Measurements from ENCODE around the gene ANAPC5.
"Not testable (repeated sequence)": the region's sequence is repeated elsewhere in the genome, so short reads cannot be mapped to it uniquely, and the experiment has no call there.

Gene ANAPC5

DNA sequence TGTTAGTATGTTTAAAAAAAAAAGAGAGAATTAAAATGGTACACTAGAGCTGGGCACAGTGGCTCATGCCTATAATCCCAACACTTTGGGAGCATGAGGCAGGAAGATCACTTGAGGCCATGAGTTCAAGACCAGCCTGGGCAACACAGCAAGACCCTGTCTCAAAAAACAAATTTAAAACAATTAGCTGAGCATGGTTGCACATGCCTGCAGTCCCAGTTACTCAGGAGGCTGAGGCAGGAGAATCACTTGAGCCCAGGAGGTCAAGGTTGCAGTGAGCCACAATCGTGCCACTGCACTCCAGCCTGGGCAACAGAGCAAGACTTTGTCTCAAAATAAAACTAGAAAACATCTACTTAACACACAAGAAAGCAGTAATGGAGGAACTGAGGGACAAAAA, 42.0 kb downstream of the ANAPC5 start:
- not testable (repeated sequence) for DNase-seq

DNA sequence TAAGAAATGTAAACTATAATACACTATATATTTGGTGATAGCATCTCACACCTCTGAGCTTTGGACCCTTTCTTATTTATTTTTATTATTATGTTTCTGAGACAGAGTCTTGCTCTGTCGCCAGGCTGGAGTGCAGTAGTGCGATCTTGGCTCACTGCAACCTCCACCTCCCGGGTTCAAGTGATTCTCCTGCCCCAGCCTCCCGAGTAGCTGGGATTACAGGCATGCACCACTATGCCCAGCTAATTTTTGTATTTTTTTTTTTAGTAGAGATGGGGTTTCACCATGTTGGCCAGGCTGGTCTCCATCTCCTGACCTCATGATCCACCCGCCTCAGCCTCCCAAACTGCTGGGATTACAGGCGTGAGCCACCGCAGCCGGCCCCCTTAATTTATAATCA, 44.8 kb downstream of the ANAPC5 start:
- DNase-seq = not testable (repeated sequence)

DNA sequence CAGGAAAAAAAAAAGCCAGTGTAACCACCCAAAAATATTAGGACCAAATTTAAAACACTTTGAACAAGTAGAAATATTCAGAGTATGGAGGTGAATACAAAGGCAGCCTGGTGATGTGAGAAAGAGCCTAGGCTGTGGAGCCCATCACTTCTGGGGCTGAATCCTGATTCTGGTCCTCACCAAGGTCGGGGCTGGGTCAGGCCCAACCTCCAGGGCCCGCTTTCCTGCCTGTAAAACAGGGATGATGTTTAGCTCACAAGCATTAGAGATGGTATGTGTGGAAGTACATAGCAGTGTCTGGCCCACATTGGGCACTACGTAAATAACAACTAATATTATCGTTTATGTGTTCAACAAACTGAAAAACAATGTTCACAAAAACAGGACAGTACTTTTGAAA, 47.9 kb downstream of the ANAPC5 start:
- DNase-seq = no peak

DNA sequence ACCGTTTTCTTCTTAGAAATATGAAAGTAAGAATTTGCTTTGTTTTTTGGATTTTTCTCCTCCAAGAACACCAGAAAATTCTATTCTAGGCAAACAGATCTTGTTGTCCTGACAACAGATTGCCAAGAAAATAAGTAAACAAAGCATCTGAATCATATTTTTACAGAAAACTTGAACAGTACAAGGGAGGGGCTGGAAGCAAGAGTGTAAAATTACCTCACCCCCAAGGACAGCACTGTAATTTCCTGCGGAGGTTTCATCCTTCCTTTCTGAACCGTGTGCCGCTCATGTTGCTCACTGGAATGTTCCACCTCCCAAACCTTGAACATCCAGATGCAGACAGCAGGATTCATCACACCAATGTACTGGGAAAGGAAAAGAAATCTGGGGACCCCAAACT, 50.3 kb downstream of the ANAPC5 start:
- no peak for DNase-seq

DNA sequence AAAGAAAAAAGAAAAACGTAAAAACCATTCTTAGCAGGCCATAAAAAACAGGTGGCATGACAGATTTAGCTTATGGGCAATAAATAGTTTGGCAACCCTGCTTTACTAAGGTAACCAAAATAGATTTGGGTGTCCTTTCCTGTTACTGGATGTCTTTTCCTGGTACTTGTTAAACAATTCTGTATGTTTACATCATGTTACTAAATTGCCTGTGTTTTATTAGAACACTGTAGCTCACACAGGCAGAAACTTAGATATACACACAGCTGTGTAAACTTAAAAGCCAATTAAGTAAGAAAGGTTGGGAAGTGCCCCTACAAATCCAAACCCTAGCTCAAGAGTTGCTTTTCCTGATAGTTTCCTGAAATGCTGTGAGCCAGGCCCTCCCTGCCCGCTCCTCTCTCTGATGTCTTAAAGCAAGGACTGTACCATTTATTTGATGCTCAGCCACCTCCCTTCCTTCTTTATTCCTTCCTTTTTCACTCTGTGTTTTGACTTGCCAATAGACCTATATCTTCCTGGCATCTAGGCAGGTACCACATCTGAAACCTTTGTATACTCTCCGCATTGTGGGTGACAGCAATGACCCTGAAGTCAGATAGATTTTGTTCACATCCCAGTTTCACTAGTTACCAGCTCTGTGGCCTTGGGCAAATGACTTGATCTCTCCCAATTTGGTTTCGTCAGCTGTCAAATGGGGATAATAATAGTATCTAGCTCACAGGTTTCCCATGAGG, 52.0 kb downstream of the ANAPC5 start:
- no peak for DNase-seq

DNA sequence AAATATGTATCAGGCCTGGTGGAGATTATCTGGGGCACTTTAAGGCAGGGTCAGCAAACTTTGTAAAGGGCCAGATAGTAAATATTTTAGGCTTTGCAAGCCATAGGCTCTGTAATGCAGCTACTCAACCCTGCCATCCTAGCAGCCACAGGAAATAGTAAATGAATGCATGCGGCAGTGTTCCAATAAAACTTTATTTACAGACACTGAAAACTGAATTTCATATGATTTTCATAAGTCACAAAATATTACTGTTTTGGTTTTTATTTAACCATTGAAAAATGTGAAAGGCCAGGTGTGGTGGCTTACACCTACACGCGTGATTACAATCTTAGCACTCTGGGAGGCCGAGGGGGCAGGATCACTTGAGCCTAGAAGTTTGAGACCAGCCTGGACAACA, 52.5 kb downstream of the ANAPC5 start:
- no peak for DNase-seq

DNA sequence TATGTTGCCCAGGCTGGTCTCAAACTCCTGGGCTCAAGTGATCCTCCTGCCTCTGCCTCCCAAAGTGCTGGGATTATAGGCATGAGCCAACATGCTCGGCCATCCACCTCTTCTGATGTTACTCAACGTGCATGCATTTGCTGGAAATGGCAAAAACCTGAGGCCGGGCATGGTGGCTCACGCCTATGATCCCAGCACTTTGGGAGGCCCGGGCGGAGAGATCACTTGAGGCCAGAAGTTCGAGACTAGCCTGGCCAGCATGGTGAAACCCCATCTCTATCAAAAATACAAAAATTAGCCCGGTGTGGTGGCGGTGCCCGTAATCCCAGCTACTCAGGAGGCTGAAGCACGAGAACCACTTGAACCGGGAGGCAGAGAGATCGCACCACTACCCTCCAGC, 53.8 kb downstream of the ANAPC5 start:
- DNase-seq = not testable (repeated sequence)

DNA sequence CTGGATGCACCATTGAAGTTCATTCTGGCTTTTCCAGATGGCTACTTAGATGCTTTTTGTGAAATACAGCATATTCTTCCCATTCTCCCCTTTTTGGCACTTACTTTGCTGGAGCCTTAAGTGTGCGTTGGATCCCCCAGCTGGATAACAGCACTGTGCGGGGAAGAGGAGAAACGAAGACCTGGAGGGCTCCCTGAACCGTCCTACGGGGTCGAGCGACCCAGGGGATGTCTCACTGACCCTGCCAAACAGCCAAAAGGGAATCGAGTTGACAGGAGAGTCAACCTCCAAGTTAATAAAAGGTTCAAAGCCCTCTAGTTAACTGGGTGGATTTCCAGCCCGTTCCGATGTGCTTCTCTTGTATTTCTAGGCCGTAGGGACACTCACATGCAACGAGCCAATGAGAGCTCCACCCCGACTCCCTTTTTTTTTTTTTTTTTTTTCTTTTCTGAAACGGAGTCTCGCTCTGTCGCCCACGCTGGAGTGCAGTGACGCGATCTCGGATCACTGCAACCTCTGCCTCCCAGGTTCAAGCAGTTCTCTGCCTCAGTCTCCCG, 54.7 kb downstream of the ANAPC5 start:
- no peak for DNase-seq

DNA sequence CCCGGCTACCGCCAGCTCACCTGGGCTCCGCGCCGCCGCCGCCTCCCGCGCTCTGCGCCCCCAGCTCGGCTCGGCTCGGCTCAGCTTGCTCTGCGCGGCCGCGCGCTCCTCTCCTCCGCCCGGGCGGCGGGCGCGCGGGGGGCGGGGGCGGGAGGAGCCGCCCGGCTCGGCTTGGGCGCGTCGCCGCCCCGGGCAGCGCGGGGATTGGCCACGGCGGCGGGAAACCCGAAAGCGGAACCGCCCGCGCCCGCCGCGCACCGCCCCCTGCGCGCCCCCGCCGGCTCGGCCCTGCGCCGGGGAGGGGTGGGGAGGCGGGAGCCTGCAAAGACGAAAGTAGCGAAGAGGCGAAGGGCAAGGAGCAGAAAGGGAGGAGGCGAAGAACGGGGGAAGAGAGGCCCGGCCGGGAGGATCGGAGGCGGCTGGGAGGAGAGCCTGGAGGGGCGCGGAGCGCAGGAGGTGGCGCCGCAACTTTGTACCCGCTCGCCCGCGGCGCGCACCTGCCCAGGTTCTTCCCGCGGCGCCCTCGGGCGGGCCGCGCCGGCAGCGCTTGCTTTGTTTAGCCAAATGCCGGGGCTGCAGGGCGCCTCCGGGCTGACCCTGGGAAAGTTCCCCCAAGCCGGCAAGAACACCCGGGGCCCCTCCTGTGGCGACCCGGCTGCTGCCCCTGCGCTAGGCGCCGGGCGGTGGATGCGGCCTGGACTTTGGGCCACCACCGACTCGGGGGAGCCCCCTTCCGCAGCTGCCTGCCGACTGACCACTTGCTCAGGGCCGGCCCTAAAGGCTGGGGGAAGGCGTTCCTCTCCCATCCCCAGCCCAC, 55.4 kb downstream of the ANAPC5 start, which contains the start of gene CAMKK2:
CAMKK2 (minus strand) TSS at position 92 of the 817 bp plus-strand sequence. CDS start 22,183 bp downstream, outside the sequence.
- peak; percentile 29 for DNase-seq

DNA sequence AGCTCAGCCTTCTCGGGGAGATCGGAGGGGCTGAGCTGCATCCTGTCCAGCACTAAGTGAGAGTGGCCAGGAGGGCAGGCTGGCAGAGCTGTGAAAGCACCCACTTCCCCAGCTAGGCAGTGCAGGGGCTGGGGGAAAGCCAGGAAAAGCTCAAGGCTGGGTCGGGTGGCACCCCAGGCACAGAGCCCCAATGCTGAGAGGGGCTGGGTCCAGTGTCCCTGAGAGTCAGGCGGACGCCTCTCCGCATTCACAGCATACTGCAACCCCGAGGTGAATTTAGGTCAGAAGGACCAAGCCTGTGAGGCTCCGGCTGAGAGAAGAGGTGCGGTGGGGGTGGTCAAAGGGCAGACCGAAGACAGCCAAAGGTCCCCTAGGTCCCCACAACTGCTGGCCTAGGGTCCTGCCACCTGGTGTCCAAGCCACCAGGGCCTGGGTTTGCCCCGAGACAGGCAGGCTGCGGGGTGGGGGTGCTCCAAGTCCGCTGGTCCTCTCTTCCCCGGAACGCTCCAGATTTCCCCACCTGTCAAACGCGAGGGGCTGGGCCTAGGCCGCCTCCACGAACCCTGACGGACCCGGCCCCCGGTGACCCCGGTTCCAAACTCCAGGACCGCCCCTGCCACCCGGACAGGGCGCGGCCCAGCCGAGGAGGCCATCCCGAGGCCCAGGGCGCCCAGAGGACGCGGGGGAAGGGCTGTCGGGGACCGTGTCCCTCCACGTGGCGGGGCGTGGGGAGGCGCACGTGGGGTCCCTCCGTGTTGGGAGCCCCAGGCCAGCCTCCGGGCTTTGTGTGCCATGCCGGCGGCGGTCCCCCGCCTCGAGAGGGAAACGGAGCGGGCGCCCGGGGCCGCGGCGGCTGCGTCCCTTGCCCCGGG, 56.2 kb downstream of the ANAPC5 start:
- DNase-seq = no peak

DNA sequence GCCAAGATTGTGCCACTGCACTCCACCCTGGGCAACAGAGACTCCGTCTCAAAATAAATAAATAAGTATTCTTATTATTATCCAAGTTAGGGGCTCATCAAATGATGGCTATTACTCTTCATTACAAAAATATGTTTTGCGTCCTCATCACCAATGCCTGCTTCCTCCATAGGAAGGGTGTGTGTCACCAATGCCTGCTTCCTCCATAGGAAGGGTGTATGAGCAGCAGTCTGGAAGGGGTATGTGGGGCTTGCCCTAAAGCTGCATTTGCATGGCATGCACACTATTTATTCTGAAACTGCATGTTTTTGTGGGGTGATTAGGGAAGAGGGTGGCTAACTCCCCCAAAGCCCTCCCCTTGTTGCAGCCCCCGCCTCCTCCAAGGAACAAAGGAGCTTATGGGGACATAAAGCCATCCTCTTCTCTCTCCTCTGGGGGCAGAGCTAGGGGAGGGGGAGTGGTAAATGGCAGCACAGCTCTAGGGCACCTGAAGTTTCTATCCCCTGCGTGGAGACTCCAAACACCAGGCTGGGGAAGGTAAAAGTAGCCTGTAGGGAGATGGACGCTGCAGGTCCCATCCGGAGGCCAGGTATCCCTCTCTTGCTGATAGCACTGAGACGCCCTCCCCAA, 57.0 kb downstream of the ANAPC5 start:
- DNase-seq = no peak

DNA sequence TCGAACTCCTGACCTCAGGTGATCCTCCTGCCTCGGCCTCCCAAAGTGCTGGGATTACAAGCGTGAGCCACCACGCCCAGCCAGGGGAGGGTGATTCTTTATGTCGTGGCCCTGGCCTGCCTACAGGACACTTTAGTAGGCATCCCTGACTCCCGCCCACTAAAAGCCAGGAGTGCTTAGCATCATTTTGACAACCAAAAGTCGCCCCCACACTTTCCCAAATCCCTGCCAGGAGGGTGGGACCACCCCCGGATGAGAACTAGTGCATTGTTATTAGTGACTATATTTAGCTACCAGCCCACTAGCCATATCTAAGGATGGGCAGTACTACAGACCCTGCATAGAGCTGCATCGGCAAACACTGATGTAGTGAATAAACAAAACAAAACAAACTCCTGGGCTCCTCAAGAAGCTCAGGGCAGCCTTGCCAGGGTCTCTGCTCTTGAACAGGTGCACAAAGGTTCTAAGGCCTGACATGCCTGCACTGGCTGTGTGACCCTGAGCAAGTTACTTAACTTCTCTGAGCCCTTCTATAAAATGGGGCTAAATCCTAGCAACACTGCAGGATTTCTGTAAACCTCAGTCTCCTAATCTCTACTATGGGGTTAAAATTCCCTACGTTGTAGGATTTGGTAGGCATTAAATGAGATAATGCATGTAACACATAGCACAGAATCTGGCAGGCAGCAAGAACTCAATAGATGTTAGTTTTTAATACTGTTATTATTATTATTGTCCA, 57.9 kb downstream of the ANAPC5 start:
- no peak for DNase-seq

DNA sequence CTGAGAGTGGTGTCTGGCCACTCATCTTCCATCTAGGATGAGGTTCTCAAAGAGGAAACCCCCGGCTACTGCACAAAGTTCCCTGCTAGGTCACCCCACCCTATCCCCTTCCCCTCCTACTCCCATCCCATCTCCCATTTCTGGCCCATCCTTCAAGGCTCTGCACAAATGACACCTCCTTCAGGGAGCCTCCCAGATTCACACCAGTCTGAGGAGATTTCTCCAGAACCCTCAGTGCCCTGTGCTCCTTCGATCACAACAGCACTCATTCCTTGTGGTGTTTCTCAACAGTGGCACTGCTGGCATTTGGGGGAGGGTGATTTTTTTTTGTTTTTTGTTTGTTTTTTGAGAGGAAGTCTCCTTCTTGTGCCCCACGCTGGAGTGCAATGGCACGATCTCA, 58.6 kb downstream of the ANAPC5 start:
- DNase-seq = no peak

DNA sequence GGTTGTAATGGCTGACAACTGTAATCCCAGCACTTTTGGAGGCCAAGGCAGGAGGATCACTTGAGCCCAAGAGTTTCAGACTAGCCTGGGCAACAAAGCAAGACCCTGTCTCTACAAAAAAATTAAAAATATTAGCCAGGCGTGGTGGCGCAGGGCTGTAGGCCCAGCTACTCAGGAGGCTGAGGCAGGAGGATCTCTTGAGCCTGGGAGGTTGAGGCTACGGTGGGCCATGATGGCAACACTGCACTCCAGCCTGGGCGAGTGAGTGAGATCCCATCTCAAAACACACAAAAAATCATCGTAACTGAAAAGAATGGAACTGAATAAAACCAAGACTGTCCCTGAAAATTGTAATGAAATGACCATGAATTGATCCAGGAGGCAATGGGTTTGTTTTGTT, 61.8 kb downstream of the ANAPC5 start:
- DNase-seq = no peak

DNA sequence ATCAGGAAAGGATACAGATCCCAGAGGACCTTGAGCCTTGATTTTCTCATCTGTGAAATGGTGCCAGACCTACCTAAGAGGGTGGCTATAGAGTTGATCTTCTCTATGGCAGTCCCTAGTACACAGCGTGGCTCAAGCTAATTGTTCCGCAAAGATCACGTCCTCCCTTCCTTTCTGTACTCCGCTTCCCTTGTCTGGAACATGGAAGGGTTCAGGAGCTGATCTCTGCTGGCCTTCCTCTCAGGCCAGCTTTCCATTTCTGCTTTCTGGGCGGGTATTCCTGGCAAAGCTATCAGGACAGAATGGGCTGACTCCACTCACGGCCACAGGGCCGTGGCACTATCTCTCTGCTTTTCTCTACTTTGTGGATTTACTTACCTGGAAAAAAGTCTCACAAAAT, 62.2 kb downstream of the ANAPC5 start:
- no peak for DNase-seq

DNA sequence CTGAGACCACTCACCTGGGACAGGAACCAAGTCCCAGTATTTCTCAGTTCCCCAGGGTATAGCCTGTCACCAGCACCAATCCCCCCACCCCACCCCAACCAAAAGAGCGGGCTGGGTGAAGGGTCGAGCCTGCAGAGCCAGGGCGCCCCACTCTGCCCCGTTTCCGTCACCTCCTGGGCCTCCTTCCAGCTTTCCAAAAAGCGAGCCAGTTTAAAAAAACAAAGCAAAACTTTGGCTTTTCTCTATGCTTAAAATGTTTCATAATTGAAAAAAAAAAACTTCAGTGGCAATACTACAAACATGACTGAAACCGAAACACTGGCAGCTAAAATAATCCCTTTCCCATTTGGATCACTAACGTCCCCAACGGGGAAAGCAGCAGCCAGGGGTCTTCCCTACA, 63.2 kb downstream of the ANAPC5 start:
- no peak for DNase-seq

DNA sequence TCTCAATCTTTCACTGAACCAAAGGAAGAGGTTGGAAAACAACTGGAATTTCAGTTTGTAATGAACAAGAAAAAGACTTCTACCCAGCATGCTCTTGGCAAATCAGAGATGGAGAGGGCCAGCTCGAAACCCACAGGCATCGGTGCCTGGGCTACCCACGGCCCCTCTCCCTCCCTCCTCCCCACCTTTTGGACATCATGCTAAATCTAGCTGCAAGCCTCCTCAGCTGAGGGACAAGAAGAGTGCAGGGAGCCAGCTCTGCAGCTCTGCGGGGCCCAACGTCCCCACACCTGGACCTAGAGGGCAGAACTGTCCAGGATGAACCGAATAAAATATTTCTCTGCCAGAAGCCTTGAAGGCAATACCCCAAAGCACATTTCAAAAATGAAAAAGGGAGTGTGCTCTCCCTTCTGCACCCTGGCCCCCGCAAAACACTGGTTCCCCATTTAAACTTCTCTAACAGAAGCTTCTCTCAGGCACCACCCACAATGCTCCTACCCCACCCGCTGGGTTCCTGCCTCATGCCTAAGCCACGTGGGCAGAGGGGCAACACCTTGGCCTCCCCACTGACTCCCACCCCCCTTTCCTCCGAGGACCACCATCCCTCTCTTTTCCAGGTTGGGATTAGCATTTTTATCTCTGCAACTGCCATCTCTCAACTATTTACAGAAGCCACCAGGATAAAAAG, 63.9 kb downstream of the ANAPC5 start:
- DNase-seq = no peak

DNA sequence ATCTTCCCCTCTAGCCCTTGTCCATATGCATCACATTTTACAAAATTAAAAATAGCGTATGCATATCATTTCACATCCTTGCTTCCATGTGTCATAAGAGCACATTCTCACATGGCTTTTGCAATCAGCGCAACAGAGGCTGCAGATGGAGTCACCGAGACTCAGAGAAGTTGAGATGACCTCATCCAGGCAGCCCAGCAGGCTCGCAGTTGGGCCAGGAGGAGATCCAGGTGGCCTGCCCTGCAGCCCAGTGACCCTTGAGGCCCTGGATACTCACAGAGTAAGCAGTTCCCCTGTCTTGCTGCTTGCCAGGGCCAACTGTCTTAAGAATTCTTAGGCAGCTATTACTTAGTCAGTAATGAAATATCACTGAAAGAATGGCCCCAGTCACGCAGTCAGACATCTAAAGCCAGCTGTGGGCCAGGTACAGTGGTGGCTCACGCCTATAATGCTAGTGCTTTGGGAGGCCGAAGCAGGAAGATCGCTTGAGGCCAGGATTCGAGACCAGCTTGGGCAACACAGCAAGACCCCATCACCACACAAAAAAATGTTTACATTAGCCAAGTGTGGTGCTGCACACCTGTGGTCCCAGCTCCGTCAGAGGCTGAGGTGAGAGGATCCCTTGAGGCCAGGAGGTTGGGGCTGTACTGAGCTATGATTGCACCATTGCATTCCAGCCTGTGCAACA, 64.8 kb downstream of the ANAPC5 start:
- DNase-seq = no peak

DNA sequence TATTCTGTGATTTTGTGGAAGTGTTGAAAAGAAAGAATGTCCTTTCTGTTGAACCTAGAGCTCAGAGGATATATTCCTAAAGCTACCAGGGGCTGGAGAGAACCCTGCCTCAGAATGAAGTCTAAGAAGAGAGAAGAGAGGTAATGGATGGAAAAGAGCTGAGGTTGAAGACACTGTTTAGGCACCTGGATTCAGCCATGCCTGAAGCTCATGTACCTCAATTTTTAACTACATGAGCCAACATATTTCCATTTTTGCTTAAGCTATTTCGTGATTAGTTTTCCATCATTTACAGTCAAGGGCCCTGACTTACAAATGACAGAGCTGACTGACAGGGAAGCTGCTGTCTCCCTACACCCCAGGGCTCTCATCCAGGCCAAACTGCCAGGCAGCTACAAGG, 66.4 kb downstream of the ANAPC5 start:
- DNase-seq = no peak
